ENCODE data around the gene DNAJC22. TPM values are rescaled to one million over a fixed set of nuclear protein-coding genes. Genes with fewer than 3 reads are reported as not detected.

The DNAJC22 gene
- total and polyA plus RNA-seq, 9 of the 15 experiments (the other 6 are each of a cell fraction or from before 2014, with no cell fraction given) = 0.10 to 1.2 (median 0.47) TPM

DNA sequence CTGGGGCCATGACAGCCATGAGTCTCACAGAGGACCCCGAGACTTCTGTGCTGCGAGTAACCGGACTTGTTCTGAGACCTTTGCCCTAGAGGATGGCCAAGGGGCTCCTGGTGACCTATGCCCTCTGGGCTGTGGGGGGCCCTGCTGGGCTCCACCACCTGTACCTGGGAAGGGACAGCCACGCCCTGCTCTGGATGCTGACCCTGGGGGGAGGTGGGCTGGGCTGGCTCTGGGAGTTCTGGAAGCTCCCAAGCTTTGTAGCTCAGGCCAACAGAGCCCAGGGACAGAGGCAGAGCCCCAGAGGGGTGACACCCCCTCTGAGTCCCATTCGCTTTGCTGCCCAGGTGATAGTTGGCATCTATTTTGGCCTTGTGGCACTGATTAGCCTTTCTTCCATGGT is 2.1 kb downstream of the DNAJC22 start (continued):
- TF ChIP-seq ZNF274 (IDR thresholded peaks at IDR 0.05; ENCODE audit: borderline replicate concordance, low read depth, low read length) = no peak
- no peak for TF ChIP-seq NCOA1 (IDR thresholded peaks at IDR 0.05; ENCODE audit: low read depth)
- no peak for TF ChIP-seq HDAC3 (IDR thresholded peaks at IDR 0.05; ENCODE audit: borderline replicate concordance, partially characterized antibody)
- TF ChIP-seq FOXA3 (CRISPR knock-in tag; conservative IDR thresholded peaks at IDR 0.05 in 1 of 2, IDR thresholded peaks at IDR 0.05 in 1 of 2) = no peak
- TF ChIP-seq ZNF224 (CRISPR knock-in tag; IDR thresholded peaks at IDR 0.05) = no peak
- no peak for TF ChIP-seq HLTF (IDR thresholded peaks at IDR 0.05)

GRCh38 chr12:49349266-49349665 is 2.6 kb downstream of the DNAJC22 start:
- CTCF ChIA-PET (ENCODE audit: low intra/inter-chr PET ratio) = no interaction called here
- Histone ChIP-seq H3K9ac (ENCODE audit: insufficient read depth in 1 of 2, low read depth in 2 of 2, low read length in 2 of 2) (peak overlapping the region in 1 of 2 experiments; percentile 48; a peak in 2 of 4 replicates), H3K27me3 (ENCODE audit: control insufficient read depth in 2 of 2, insufficient read depth in 2 of 2, low read length in 2 of 2) (peaks cover 23 to 37% of the 10 kb centered on the region in 2 experiments; a peak in 4 of 5 replicates), H3K4me3 (no peak overlapping the region), H3K36me3 (ENCODE audit: control insufficient read depth, insufficient read depth, low read length) (no peaks in the 10 kb centered on the region), H3K9me3 (replicated peaks; ENCODE audit: control insufficient read depth, insufficient read depth, low read depth, low read length) (no peaks in the 10 kb centered on the region), H3K4me1 (replicated peaks in 1 of 2; ENCODE audit: control insufficient read depth in 2 of 2, insufficient read depth in 2 of 2, low read length in 2 of 2) (peaks cover 14 to 32% of the 10 kb centered on the region in 2 experiments), H3K79me2 (ENCODE audit: control insufficient read depth, insufficient read depth, low read length) (no peaks in the 10 kb centered on the region), H3K4me2 (ENCODE audit: insufficient read depth, low read length) (no peak overlapping the region), H3K9me1 (ENCODE audit: control insufficient read depth, insufficient read depth, low read length) (no peaks in the 10 kb centered on the region), H2AFZ (ENCODE audit: low read depth, low read length) (no peak overlapping the region), H4K20me1 (replicated peaks; ENCODE audit: control insufficient read depth, insufficient read depth, low read length) (0 out of 2 replicates have a peak, but pooled peaks cover 3% of the 10 kb centered on the region), H3K27ac (ENCODE audit: extremely low read depth, low read depth, low read length) (no peak overlapping the region)
- no peak for ATAC-seq
- 27% methylated on average over 11 of the region's 11 CpGs for WGBS (ENCODE audit: insufficient coverage, low coverage, missing lambda C conversion rate)
- DNase-seq (ENCODE audit: extremely low read depth in 1 of 4, low spot score in 3 of 4) = no peak
- BruUV-seq (replicated peaks) = no TSS peak
- FAIRE-seq = no peak
- POLR2A ChIA-PET = interaction anchor here (1.1 to 1.7 kb wide), 3 partner anchors 54 to 231 kb away, joined by 3 to 17 read pairs (median 4); partner anchors contain the start of gene PRPH
- intact Hi-C loops (cut with micrococcal nuclease) (loop anchor here (10.0 kb wide), 2 partner anchors 284 to 374 kb away; partner anchors contain the start of genes KMT2D, RHEBL1, WNT1 and WNT10B), in situ Hi-C loops (cut with MboI) (no loop called here)
- no peak for TF ChIP-seq NR2C2 (CRISPR knock-in tag; IDR thresholded peaks at IDR 0.05)
- no peak for TF ChIP-seq NR2C2 (tag; IDR thresholded peaks at IDR 0.05)
- TF ChIP-seq, protein P1, sequence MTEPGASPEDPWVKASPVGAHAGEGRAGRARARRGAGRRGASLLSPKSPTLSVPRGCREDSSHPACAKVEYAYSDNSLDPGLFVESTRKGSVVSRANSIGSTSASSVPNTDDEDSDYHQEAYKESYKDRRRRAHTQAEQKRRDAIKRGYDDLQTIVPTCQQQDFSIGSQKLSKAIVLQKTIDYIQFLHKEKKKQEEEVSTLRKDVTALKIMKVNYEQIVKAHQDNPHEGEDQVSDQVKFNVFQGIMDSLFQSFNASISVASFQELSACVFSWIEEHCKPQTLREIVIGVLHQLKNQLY (CRISPR knock-in tag; conservative IDR thresholded peaks at IDR 0.05) = no peak
- TF ChIP-seq, protein P2, sequence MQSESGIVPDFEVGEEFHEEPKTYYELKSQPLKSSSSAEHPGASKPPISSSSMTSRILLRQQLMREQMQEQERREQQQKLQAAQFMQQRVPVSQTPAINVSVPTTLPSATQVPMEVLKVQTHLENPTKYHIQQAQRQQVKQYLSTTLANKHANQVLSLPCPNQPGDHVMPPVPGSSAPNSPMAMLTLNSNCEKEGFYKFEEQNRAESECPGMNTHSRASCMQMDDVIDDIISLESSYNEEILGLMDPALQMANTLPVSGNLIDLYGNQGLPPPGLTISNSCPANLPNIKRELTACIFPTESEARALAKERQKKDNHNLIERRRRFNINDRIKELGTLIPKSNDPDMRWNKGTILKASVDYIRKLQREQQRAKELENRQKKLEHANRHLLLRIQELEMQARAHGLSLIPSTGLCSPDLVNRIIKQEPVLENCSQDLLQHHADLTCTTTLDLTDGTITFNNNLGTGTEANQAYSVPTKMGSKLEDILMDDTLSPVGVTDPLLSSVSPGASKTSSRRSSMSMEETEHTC (IDR thresholded peaks at IDR 0.05) = no peak
- TF ChIP-seq L3MBTL2 (IDR thresholded peaks at IDR 0.05) = no peak
- no peak for TF ChIP-seq TOE1 (IDR thresholded peaks at IDR 0.05; ENCODE audit: borderline replicate concordance)
- TF ChIP-seq TOE1 (CRISPR knock-in tag; IDR thresholded peaks at IDR 0.05; ENCODE audit: borderline replicate concordance, low read depth) = no peak
- no peak for TF ChIP-seq ZNF609 (CRISPR knock-in tag; IDR thresholded peaks at IDR 0.05; ENCODE audit: borderline replicate concordance)
- no peak for TF ChIP-seq ZNF124 (CRISPR knock-in tag; IDR thresholded peaks at IDR 0.05)
